Trophoblast cell (in vitro differentiated cells and primary cell): Measurements from ENCODE around the gene DNAL1.
A peak's percentile ranks its signal among the peaks of the same experiment; 100 is the strongest.

Experiments
- DNase-seq, 2 donors: peaks; one replicate each; pipeline ENCODE4 v3.0.0-alpha.2; 2016
- H2AFZ ChIP-seq: 2 replicates; pipeline ENCODE4 v1.6.1; 2013; ENCODE audit warnings: low read length, moderate library complexity, mild to moderate bottlenecking; ENCODE audit not compliant: insufficient read depth, poor library complexity
- H2AK5ac ChIP-seq: 2 replicates; pipeline ENCODE4 v1.6.1; 2013; ENCODE audit warnings: mild to moderate bottlenecking, low read length
- H2BK120ac ChIP-seq: 2 replicates; pipeline ENCODE4 v1.6.1; 2013; ENCODE audit warnings: low read length, mild to moderate bottlenecking, moderate library complexity; ENCODE audit not compliant: insufficient read depth, poor library complexity
- H2BK12ac ChIP-seq: 2 replicates; pipeline ENCODE4 v1.6.1; 2013; ENCODE audit warnings: mild to moderate bottlenecking, low read length, moderate library complexity
- H2BK5ac ChIP-seq: 2 replicates; pipeline ENCODE4 v1.6.1; 2013; ENCODE audit warnings: low read length, low read depth, moderate library complexity, mild to moderate bottlenecking; ENCODE audit not compliant: poor library complexity
- H3K14ac ChIP-seq: 2 replicates; pipeline ENCODE4 v1.6.1; 2013; ENCODE audit warnings: mild to moderate bottlenecking, low read length
- H3K18ac ChIP-seq: 2 replicates; pipeline ENCODE4 v1.6.1; 2013; ENCODE audit warnings: mild to moderate bottlenecking, low read length
- H3K23ac ChIP-seq: 2 replicates; pipeline ENCODE4 v1.6.1; 2013; ENCODE audit warnings: low read length
- H3K27ac ChIP-seq: 2 replicates; pipeline ENCODE4 v1.5.1; 2013; ENCODE audit warnings: low read depth, mild to moderate bottlenecking, inconsistent platforms, low read length, moderate library complexity
- H3K27me3 ChIP-seq: 2 replicates; pipeline ENCODE4 v1.6.1; 2013; ENCODE audit warnings: inconsistent platforms, mild to moderate bottlenecking, low read length, moderate library complexity; ENCODE audit not compliant: insufficient read depth
- H3K36me3 ChIP-seq, 2 experiments: 1 replicate in 1 of 2; 2 replicates in 1 of 2; pipeline ENCODE4 v1.6.1; 2013; ENCODE audit warnings: low read length in 2 of 2, mild to moderate bottlenecking in 2 of 2, moderate library complexity in 1 of 2; ENCODE audit not compliant: insufficient read depth in 2 of 2, control insufficient read depth in 1 of 2
- H3K4ac ChIP-seq: 2 replicates; pipeline ENCODE4 v1.6.1; 2013; ENCODE audit warnings: low read depth, mild to moderate bottlenecking, low read length, moderate library complexity
- H3K4me1 ChIP-seq, 2 experiments: 1 replicate in 1 of 2; 2 replicates in 1 of 2; pipeline ENCODE4 v1.6.1; 2013; ENCODE audit warnings: low read length in 2 of 2, mild to moderate bottlenecking in 2 of 2, moderate library complexity in 1 of 2; ENCODE audit not compliant: insufficient read depth in 2 of 2, control insufficient read depth in 1 of 2
- H3K4me2 ChIP-seq: 2 replicates; pipeline ENCODE4 v1.6.1; 2013; ENCODE audit warnings: inconsistent platforms, mild to moderate bottlenecking, low read length, moderate library complexity
- H3K4me3 ChIP-seq: 2 replicates; pipeline ENCODE4 v1.5.1; 2013; ENCODE audit warnings: mild to moderate bottlenecking, low read depth, low read length, inconsistent platforms
- H3K79me1 ChIP-seq: one replicate; pipeline ENCODE4 v1.6.1; 2013; ENCODE audit warnings: low read length
- H3K79me2 ChIP-seq: 2 replicates; pipeline ENCODE4 v1.6.1; 2013; ENCODE audit warnings: low read length, mild to moderate bottlenecking; ENCODE audit not compliant: control insufficient read depth, insufficient read depth, poor library complexity
- H3K9ac ChIP-seq: 2 replicates; pipeline ENCODE4 v1.6.1; 2013; ENCODE audit warnings: mild to moderate bottlenecking, low read length
- H3K9me3 ChIP-seq: 2 replicates; pipeline ENCODE4 v1.6.1; 2013; ENCODE audit warnings: low read depth, mild to moderate bottlenecking, control low read depth, inconsistent platforms, low read length; ENCODE audit not compliant: insufficient read depth
- H4K12ac ChIP-seq: 2 replicates; pipeline ENCODE4 v1.6.1; 2013; ENCODE audit warnings: low read depth, mild to moderate bottlenecking, low read length, moderate library complexity
- H4K8ac ChIP-seq: 2 replicates; pipeline ENCODE4 v1.6.1; 2013; ENCODE audit warnings: low read depth, mild to moderate bottlenecking, low read length, moderate library complexity
- H4K91ac ChIP-seq: one replicate; pipeline ENCODE4 v1.6.1; 2013; ENCODE audit warnings: low read depth, mild to moderate bottlenecking, low read length, moderate library complexity
- WGBS: extraction: QIAGEN DNeasy Blood & Tissue Kit; methylation state at CpG from one replicate; pipeline ENCODE4 v1.1.7; 2013; ENCODE audit warnings: missing lambda C conversion rate; ENCODE audit not compliant: insufficient read length, insufficient coverage; ENCODE audit errors: extremely low coverage; 5-methylcytosine and 5-hydroxymethylcytosine counted together

Gene DNAL1

GRCh38 chr14:73674986-73675385 lies 30.2 kb downstream of the DNAL1 start:
- no peak for DNase-seq
- Histone ChIP-seq H3K27me3 (no peaks in the 10 kb centered on the region), H3K18ac (no peak overlapping the region), H3K27ac (no peak overlapping the region), H2AK5ac (no peak overlapping the region), H3K36me3 (peaks cover 0 to 2% of the 10 kb centered on the region in 2 experiments), H3K9ac (no peak overlapping the region), H3K4me3 (no peak overlapping the region), H2BK120ac (no peak overlapping the region), H3K4ac (no peak overlapping the region), H3K4me2 (no peak overlapping the region), H3K79me2 (no peaks in the 10 kb centered on the region), H2BK12ac (no peak overlapping the region), H3K23ac (no peak overlapping the region), H4K91ac (no peak overlapping the region), H3K14ac (no peak overlapping the region), H4K12ac (no peak overlapping the region), H2BK5ac (no peak overlapping the region), H4K8ac (no peak overlapping the region), H2AFZ (no peak overlapping the region), H3K4me1 (no peaks in the 10 kb centered on the region), H3K79me1 (no peaks in the 10 kb centered on the region), H3K9me3 (no peaks in the 10 kb centered on the region)
- WGBS = no CpG with 5 or more reads among the region's 3 CpGs

GRCh38 chr14:73678698-73679097 lies 33.9 kb downstream of the DNAL1 start:
- no peak for DNase-seq
- no peaks in the 10 kb centered on the region for H3K4me1 ChIP-seq
- H2AK5ac ChIP-seq = no peak overlapping the region
- no peak overlapping the region for H3K18ac ChIP-seq
- no peak overlapping the region for H4K91ac ChIP-seq
- no peak overlapping the region for H2BK12ac ChIP-seq
- H3K4me2 ChIP-seq = no peak overlapping the region
- H3K4me3 ChIP-seq = no peak overlapping the region
- H3K4ac ChIP-seq = no peak overlapping the region
- H3K27me3 ChIP-seq = no peaks in the 10 kb centered on the region
- H4K8ac ChIP-seq = no peak overlapping the region
- no peak overlapping the region for H3K14ac ChIP-seq
- H2BK120ac ChIP-seq = no peak overlapping the region
- no peak overlapping the region for H3K27ac ChIP-seq
- no peak overlapping the region for H3K9ac ChIP-seq
- H3K9me3 ChIP-seq = no peaks in the 10 kb centered on the region
- H3K79me1 ChIP-seq = no peaks in the 10 kb centered on the region
- H4K12ac ChIP-seq = no peak overlapping the region
- WGBS = no CpG with 5 or more reads among the region's 4 CpGs
- no peak overlapping the region for H2AFZ ChIP-seq
- H3K36me3 ChIP-seq = peaks cover 0 to 2% of the 10 kb centered on the region in 2 experiments
- no peaks in the 10 kb centered on the region for H3K79me2 ChIP-seq
- no peak overlapping the region for H3K23ac ChIP-seq
- H2BK5ac ChIP-seq = no peak overlapping the region

- Histone ChIP-seq H3K23ac (no peak overlapping the region), H3K36me3 (peaks cover 0 to 2% of the 10 kb centered on the region in 2 experiments), H2AFZ (no peak overlapping the region), H3K27ac (no peak overlapping the region), H3K9me3 (no peaks in the 10 kb centered on the region), H3K18ac (no peak overlapping the region), H3K27me3 (no peaks in the 10 kb centered on the region), H3K4me2 (no peak overlapping the region), H3K79me1 (no peaks in the 10 kb centered on the region), H3K9ac (no peak overlapping the region), H3K14ac (no peak overlapping the region), H3K4me3 (no peak overlapping the region), H3K4me1 (no peaks in the 10 kb centered on the region), H2BK120ac (no peak overlapping the region), H2BK12ac (no peak overlapping the region), H2BK5ac (no peak overlapping the region), H4K91ac (no peak overlapping the region), H3K4ac (no peak overlapping the region), H2AK5ac (no peak overlapping the region), H4K12ac (no peak overlapping the region), H3K79me2 (no peaks in the 10 kb centered on the region), H4K8ac (no peak overlapping the region)
- DNase-seq = peak in 1 of 2 donors; percentile 18
- no CpG with 5 or more reads among the region's 5 CpGs for WGBS
Measured at GRCh38 chr14:73680821-73681220, 36.0 kb downstream of the DNAL1 start.

GRCh38 chr14:73684627-73685026 lies 39.8 kb downstream of the DNAL1 start:
- H4K12ac ChIP-seq = no peak overlapping the region

More at GRCh38 chr14:73684627-73685026, 39.8 kb downstream of the DNAL1 start:
- no CpG with 5 or more reads among the region's 5 CpGs for WGBS
- H3K4me1 ChIP-seq = no peaks in the 10 kb centered on the region
- no peak overlapping the region for H3K23ac ChIP-seq
- H3K18ac ChIP-seq = no peak overlapping the region
- H4K8ac ChIP-seq = no peak overlapping the region
- no peaks in the 10 kb centered on the region for H3K79me2 ChIP-seq
- no peak overlapping the region for H2BK5ac ChIP-seq
- no peak for DNase-seq
- H4K91ac ChIP-seq = no peak overlapping the region
- H2BK120ac ChIP-seq = no peak overlapping the region
- H3K9ac ChIP-seq = no peak overlapping the region
- no peak overlapping the region for H3K4me2 ChIP-seq
- H3K27me3 ChIP-seq = no peaks in the 10 kb centered on the region
- H3K4me3 ChIP-seq = no peak overlapping the region
- no peaks in the 10 kb centered on the region for H3K36me3 ChIP-seq
- H3K4ac ChIP-seq = no peak overlapping the region
- no peak overlapping the region for H2AFZ ChIP-seq
- H3K9me3 ChIP-seq = no peaks in the 10 kb centered on the region
- no peak overlapping the region for H2AK5ac ChIP-seq
- no peak overlapping the region for H2BK12ac ChIP-seq
- no peaks in the 10 kb centered on the region for H3K79me1 ChIP-seq
- no peak overlapping the region for H3K27ac ChIP-seq
- no peak overlapping the region for H3K14ac ChIP-seq
